ENCODE data around the gene BMP8B.

DNA sequence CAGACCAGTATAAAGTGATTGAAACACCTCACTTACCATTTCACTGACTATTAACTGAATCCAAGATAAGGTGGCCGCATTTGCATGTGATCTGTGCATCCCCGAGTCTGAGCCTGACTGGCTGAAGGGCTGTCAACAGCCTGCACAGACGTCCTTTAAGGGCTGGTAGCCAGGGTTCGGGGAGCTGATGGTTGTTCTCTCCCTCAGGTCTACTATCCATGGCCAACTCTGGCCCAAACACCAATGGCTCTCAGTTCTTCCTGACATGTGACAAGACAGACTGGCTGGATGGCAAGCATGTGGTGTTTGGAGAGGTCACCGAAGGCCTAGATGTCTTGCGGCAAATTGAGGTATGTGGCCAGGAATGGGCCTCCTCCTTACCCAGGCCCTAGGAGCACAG, 36.0 kb downstream of the BMP8B start:
- TF ChIP-seq YY1 (IDR thresholded peaks at IDR 0.05) (no peak), SP1 (IDR thresholded peaks at IDR 0.05) (no peak), HNF4G (IDR thresholded peaks at IDR 0.05) (no peak), GABPA (IDR thresholded peaks at IDR 0.05 in 1 of 2, conservative IDR thresholded peaks at IDR 0.05 in 1 of 2) (no peak), JUND (IDR thresholded peaks at IDR 0.05) (no peak), RAD21 (IDR thresholded peaks at IDR 0.05) (no peak), TAF1 (conservative IDR thresholded peaks at IDR 0.05) (no peak), EGR1 (IDR thresholded peaks at IDR 0.05; ENCODE audit: low read depth in 2 of 2) (no peak), FOXA1 (IDR thresholded peaks at IDR 0.05) (no peak)
- TF ChIP-seq, protein P1, sequence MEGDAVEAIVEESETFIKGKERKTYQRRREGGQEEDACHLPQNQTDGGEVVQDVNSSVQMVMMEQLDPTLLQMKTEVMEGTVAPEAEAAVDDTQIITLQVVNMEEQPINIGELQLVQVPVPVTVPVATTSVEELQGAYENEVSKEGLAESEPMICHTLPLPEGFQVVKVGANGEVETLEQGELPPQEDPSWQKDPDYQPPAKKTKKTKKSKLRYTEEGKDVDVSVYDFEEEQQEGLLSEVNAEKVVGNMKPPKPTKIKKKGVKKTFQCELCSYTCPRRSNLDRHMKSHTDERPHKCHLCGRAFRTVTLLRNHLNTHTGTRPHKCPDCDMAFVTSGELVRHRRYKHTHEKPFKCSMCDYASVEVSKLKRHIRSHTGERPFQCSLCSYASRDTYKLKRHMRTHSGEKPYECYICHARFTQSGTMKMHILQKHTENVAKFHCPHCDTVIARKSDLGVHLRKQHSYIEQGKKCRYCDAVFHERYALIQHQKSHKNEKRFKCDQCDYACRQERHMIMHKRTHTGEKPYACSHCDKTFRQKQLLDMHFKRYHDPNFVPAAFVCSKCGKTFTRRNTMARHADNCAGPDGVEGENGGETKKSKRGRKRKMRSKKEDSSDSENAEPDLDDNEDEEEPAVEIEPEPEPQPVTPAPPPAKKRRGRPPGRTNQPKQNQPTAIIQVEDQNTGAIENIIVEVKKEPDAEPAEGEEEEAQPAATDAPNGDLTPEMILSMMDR (IDR thresholded peaks at IDR 0.05; ENCODE audit: low read depth, low read length, missing input control) = no peak
- TF ChIP-seq, protein P2, sequence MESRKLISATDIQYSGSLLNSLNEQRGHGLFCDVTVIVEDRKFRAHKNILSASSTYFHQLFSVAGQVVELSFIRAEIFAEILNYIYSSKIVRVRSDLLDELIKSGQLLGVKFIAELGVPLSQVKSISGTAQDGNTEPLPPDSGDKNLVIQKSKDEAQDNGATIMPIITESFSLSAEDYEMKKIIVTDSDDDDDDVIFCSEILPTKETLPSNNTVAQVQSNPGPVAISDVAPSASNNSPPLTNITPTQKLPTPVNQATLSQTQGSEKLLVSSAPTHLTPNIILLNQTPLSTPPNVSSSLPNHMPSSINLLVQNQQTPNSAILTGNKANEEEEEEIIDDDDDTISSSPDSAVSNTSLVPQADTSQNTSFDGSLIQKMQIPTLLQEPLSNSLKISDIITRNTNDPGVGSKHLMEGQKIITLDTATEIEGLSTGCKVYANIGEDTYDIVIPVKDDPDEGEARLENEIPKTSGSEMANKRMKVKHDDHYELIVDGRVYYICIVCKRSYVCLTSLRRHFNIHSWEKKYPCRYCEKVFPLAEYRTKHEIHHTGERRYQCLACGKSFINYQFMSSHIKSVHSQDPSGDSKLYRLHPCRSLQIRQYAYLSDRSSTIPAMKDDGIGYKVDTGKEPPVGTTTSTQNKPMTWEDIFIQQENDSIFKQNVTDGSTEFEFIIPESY (IDR thresholded peaks at IDR 0.05) = no peak
- TF ChIP-seq, protein P3, sequence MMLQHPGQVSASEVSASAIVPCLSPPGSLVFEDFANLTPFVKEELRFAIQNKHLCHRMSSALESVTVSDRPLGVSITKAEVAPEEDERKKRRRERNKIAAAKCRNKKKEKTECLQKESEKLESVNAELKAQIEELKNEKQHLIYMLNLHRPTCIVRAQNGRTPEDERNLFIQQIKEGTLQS (IDR thresholded peaks at IDR 0.05) = no peak
- TF ChIP-seq, protein P4, sequence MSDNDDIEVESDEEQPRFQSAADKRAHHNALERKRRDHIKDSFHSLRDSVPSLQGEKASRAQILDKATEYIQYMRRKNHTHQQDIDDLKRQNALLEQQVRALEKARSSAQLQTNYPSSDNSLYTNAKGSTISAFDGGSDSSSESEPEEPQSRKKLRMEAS (IDR thresholded peaks at IDR 0.05) = no peak
- TF ChIP-seq, protein P5, sequence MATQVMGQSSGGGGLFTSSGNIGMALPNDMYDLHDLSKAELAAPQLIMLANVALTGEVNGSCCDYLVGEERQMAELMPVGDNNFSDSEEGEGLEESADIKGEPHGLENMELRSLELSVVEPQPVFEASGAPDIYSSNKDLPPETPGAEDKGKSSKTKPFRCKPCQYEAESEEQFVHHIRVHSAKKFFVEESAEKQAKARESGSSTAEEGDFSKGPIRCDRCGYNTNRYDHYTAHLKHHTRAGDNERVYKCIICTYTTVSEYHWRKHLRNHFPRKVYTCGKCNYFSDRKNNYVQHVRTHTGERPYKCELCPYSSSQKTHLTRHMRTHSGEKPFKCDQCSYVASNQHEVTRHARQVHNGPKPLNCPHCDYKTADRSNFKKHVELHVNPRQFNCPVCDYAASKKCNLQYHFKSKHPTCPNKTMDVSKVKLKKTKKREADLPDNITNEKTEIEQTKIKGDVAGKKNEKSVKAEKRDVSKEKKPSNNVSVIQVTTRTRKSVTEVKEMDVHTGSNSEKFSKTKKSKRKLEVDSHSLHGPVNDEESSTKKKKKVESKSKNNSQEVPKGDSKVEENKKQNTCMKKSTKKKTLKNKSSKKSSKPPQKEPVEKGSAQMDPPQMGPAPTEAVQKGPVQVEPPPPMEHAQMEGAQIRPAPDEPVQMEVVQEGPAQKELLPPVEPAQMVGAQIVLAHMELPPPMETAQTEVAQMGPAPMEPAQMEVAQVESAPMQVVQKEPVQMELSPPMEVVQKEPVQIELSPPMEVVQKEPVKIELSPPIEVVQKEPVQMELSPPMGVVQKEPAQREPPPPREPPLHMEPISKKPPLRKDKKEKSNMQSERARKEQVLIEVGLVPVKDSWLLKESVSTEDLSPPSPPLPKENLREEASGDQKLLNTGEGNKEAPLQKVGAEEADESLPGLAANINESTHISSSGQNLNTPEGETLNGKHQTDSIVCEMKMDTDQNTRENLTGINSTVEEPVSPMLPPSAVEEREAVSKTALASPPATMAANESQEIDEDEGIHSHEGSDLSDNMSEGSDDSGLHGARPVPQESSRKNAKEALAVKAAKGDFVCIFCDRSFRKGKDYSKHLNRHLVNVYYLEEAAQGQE (IDR thresholded peaks at IDR 0.05) = no peak

All from liver (tissue), 3 donors.